HUES64 (cell line): ENCODE data around the gene FSTL4.
"Not testable (repeated sequence)": the region's sequence is repeated elsewhere in the genome, so short reads cannot be mapped to it uniquely, and the experiment has no call there.

Experiments used
- H3K27ac ChIP-seq: 2 replicates; pipeline ENCODE4 v1.7.0; 2013; ENCODE audit warnings: low read depth, low read length, inconsistent platforms
- H3K27me3 ChIP-seq: 2 replicates; pipeline ENCODE4 v1.6.1; 2013; ENCODE audit warnings: mild to moderate bottlenecking, low read length; ENCODE audit not compliant: insufficient read depth
- H3K36me3 ChIP-seq: 2 replicates; pipeline ENCODE4 v1.6.1; 2013; ENCODE audit warnings: mild to moderate bottlenecking, low read length; ENCODE audit not compliant: insufficient read depth
- H3K4me1 ChIP-seq: 2 replicates; pipeline ENCODE4 v1.6.1; 2013; ENCODE audit warnings: mild to moderate bottlenecking, low read length, moderate library complexity; ENCODE audit not compliant: insufficient read depth
- H3K4me3 ChIP-seq: 2 replicates; pipeline ENCODE4 v1.5.1; 2013; ENCODE audit warnings: mild to moderate bottlenecking, low read length, moderate library complexity
- H3K9ac ChIP-seq: 2 replicates; pipeline ENCODE4 v1.6.1; 2013; ENCODE audit warnings: mild to moderate bottlenecking, low read depth, low read length
- H3K9me3 ChIP-seq: 2 replicates; pipeline ENCODE4 v1.6.1; 2013; ENCODE audit warnings: low read depth, low read length; ENCODE audit not compliant: insufficient read depth
- WGBS: fragments of 150-250, 120-280 bp; methylation state at CpG from one replicate; pipeline ENCODE4 v1.1.7; 2013; ENCODE audit warnings: missing lambda C conversion rate; 5-methylcytosine and 5-hydroxymethylcytosine counted together

The FSTL4 gene

GRCh38 chr5:133552925-133553525, 59.3 kb downstream of the FSTL4 start:
- WGBS = 32% methylated on average over 13 of the region's 13 CpGs
- H3K27me3 ChIP-seq = no peaks in the 10 kb centered on the region
- H3K36me3 ChIP-seq = no peaks in the 10 kb centered on the region

GRCh38 chr5:133546500-133546899, 65.8 kb downstream of the FSTL4 start:
- Histone ChIP-seq H3K4me3 (no peak overlapping the region), H3K4me1 (no peaks in the 10 kb centered on the region), H3K9me3 (no peaks in the 10 kb centered on the region; the same call in 1 of the 2 replicates), H3K36me3 (no peaks in the 10 kb centered on the region), H3K27ac (no peak overlapping the region; the same call in 1 of the 2 replicates), H3K27me3 (no peaks in the 10 kb centered on the region), H3K9ac (no peak overlapping the region)
- 63% methylated on average over 1 of the region's 1 CpG for WGBS

More at GRCh38 chr5:133552925-133553525, 59.3 kb downstream of the FSTL4 start:
- Histone ChIP-seq H3K4me3 (no peak overlapping the region), H3K27ac (no peak overlapping the region), H3K9ac (no peak overlapping the region), H3K4me1 (peaks cover 6% of the 10 kb centered on the region; the same call in 1 of the 2 replicates), H3K9me3 (no peaks in the 10 kb centered on the region; the same call in 1 of the 2 replicates)

- whole genome bisulfite sequencing = 87% methylated on average over 3 of the region's 3 CpGs
- Histone ChIP-seq H3K27ac (no peak overlapping the region), H3K4me3 (no peak overlapping the region), H3K27me3 (no peaks in the 10 kb centered on the region), H3K4me1 (no peaks in the 10 kb centered on the region), H3K9ac (no peak overlapping the region), H3K9me3 (no peaks in the 10 kb centered on the region; the same call in 1 of the 2 replicates), H3K36me3 (no peaks in the 10 kb centered on the region)
These were observed 68.0 kb downstream of the FSTL4 start for GRCh38 chr5:133544346-133544745.

DNA sequence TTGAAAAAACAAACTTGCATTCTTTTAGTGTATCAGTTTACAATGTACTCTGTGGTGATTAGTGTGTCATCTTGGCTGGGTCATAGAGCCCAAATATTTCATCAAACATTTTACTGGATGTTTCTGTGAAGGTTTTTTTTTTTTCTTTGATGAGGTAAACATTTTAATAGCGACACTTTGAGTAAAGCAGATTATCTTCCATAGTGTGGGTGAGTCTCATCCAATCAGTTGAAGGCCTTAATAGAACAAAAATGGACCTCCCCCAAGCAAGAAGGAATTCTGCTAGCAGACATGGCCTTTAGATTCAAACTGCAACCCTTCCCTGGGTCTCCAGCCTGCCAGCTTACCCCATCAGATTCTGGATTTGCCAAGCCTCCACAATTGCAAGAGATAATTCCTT, 72.5 kb downstream of the FSTL4 start:
- H3K4me1 ChIP-seq = no peaks in the 10 kb centered on the region
- H3K27ac ChIP-seq = no peak overlapping the region
- no peaks in the 10 kb centered on the region for H3K27me3 ChIP-seq
- no peaks in the 10 kb centered on the region for H3K9me3 ChIP-seq
- H3K4me3 ChIP-seq = no peak overlapping the region
- H3K9ac ChIP-seq = no peak overlapping the region
- 100% methylated on average over 1 of the region's 1 CpG for WGBS
- no peaks in the 10 kb centered on the region for H3K36me3 ChIP-seq

DNA sequence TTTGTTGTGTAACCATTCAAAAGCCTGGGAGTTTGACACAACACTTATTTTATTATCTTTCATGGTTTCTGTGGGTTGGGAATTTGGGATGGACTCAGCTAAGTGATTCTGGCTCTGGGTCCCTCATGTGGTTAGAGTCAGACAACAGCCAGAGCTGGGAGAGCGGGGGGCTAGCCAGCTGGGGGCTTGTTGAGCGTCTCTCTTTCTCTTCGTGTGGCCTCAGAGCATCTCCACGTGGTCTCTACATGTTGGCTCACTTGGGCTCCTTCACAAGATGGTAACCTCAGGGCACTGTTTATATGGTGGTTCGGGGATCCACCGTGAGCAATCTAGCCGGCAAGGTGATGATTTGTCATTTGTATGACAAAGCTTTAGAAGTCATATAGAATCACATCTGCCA, 73.6 kb downstream of the FSTL4 start:
- H3K9me3 ChIP-seq = no peaks in the 10 kb centered on the region
- no peaks in the 10 kb centered on the region for H3K4me1 ChIP-seq
- no peak overlapping the region for H3K4me3 ChIP-seq
- no peaks in the 10 kb centered on the region for H3K27me3 ChIP-seq
- no peaks in the 10 kb centered on the region for H3K36me3 ChIP-seq
- WGBS = 92% methylated on average over 7 of the region's 7 CpGs
- H3K27ac ChIP-seq = no peak overlapping the region
- H3K9ac ChIP-seq = no peak overlapping the region

- H3K9me3 ChIP-seq, H3K4me1 ChIP-seq, H3K36me3 ChIP-seq, H3K9ac ChIP-seq, H3K27ac ChIP-seq, H3K27me3 ChIP-seq, H3K4me3 ChIP-seq: not testable (repeated sequence)
- 90% methylated on average over 12 of the region's 13 CpGs for WGBS
These were observed 77.0 kb downstream of the FSTL4 start for GRCh38 chr5:133535241-133535929.

- no peak overlapping the region for H3K9ac ChIP-seq
- H3K9me3 ChIP-seq = no peaks in the 10 kb centered on the region
- H3K4me1 ChIP-seq = no peaks in the 10 kb centered on the region
- no peak overlapping the region for H3K4me3 ChIP-seq
- H3K27me3 ChIP-seq = no peaks in the 10 kb centered on the region
- WGBS = 91% methylated on average over 2 of the region's 2 CpGs
- no peak overlapping the region for H3K27ac ChIP-seq
- no peaks in the 10 kb centered on the region for H3K36me3 ChIP-seq
These were observed 77.8 kb downstream of the FSTL4 start for GRCh38 chr5:133534566-133534965.

DNA sequence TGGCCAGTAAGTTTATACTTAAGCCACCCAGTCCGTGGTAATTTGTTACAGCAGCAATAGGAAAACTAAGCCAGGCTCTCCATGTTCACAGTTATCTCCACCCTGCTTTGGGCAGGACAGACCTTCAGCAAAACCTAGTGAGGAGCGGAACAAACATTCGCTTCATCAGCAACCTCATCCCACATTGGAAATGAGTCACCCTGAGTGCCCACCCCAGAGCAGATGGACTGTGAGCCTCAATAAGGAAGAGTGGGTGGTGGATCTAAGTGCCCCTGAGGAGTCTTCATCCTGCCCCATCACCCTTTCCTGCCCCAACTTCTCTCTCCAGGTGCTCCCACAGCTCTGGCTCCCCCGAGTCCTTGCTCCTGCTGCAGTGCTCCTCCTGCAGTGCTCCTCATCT, 78.8 kb downstream of the FSTL4 start:
- H3K36me3 ChIP-seq = no peaks in the 10 kb centered on the region
- 95% methylated on average over 4 of the region's 4 CpGs for WGBS
- H3K27ac ChIP-seq = no peak overlapping the region
- H3K4me3 ChIP-seq = no peak overlapping the region
- no peak overlapping the region for H3K9ac ChIP-seq
- H3K27me3 ChIP-seq = no peaks in the 10 kb centered on the region
- no peaks in the 10 kb centered on the region for H3K4me1 ChIP-seq
- no peaks in the 10 kb centered on the region for H3K9me3 ChIP-seq

DNA sequence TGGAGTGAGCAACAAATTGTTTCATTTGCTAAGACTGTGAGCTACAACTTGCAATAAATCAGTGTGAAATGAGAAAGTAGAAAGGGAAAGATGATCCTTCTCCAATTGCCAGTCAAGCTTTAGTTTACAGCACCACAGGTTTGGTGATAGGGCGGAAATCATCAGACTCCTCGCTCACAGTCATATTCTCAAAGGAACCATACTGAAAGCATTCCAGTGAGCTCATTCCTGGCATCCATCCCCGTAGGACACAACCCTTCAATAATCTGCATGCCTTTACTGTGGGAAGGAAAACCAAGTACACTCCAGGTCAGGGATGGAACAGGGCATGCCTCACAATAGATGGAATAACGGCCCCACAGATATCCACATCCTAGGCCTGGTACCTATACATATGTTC, 80.7 kb downstream of the FSTL4 start:
- Histone ChIP-seq H3K27ac (no peak overlapping the region), H3K27me3 (no peaks in the 10 kb centered on the region), H3K4me3 (no peak overlapping the region), H3K36me3 (no peaks in the 10 kb centered on the region), H3K9me3 (no peaks in the 10 kb centered on the region), H3K4me1 (no peaks in the 10 kb centered on the region), H3K9ac (no peak overlapping the region)
- WGBS = 81% methylated on average over 4 of the region's 4 CpGs

DNA sequence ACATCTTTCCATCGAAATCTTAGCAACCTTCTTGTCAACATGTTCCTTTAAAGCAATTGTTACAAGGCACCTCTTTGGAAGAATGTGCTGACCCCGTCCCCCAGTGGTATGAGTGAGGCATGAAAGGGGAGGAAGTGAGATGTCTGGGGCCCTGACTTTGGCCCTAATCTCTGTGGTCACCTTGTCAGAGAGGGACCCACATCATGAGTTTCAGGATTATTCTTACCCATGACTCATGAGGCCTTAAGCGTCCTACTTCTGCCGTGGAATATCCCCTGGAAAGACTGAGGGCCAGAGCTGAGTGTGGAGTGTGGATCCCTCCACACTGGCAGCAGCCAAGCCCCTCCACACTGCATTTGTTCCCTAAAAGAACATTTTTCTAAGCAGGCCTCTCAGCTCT, 81.2 kb downstream of the FSTL4 start:
- 90% methylated on average over 4 of the region's 4 CpGs for WGBS
- H3K9me3 ChIP-seq = no peaks in the 10 kb centered on the region
- H3K4me3 ChIP-seq = no peak overlapping the region
- H3K36me3 ChIP-seq = no peaks in the 10 kb centered on the region
- no peak overlapping the region for H3K9ac ChIP-seq
- no peak overlapping the region for H3K27ac ChIP-seq
- H3K4me1 ChIP-seq = no peaks in the 10 kb centered on the region
- H3K27me3 ChIP-seq = no peaks in the 10 kb centered on the region

GRCh38 chr5:133530270-133530669, 82.1 kb downstream of the FSTL4 start:
- no peaks in the 10 kb centered on the region for H3K9me3 ChIP-seq
- WGBS = 86% methylated on average over 6 of the region's 6 CpGs
- H3K4me1 ChIP-seq = peaks cover 3% of the 10 kb centered on the region; the same call in 1 of the 2 replicates
- no peaks in the 10 kb centered on the region for H3K36me3 ChIP-seq
- no peak overlapping the region for H3K9ac ChIP-seq
- no peak overlapping the region for H3K27ac ChIP-seq
- no peaks in the 10 kb centered on the region for H3K27me3 ChIP-seq
- H3K4me3 ChIP-seq = no peak overlapping the region
